ENCODE measurements around the gene RBM14. TPM values are rescaled to one million over a fixed set of nuclear protein-coding genes. Genes with fewer than 3 reads are reported as not detected.
"Not testable (repeated sequence)": the region's sequence is repeated elsewhere in the genome, so short reads cannot be mapped to it uniquely, and the experiment has no call there.

Gene RBM14
- total RNA-seq, 1 donor from 2014 or later: 43.9 TPM

GRCh38 chr11:66570079-66570849 lies 46.2 kb upstream of the RBM14 start:
- Mint-ChIP-seq H3K27me3 (ENCODE audit: low read depth) (peaks cover 18% of the 10 kb centered on the region), H3K36me3 (ENCODE audit: low read depth) (no peaks in the 10 kb centered on the region), H3K9me3 (ENCODE audit: low read depth) (no peaks in the 10 kb centered on the region), H3K4me1 (ENCODE audit: low read depth) (peaks cover 7% of the 10 kb centered on the region), H3K4me3 (ENCODE audit: unreplicated experiment) (no peak overlapping the region), H3K27ac (ENCODE audit: unreplicated experiment) (peak overlapping the region; percentile 38)
- TF ChIP-seq CTCF (IDR thresholded peaks at IDR 0.05): no peak
- no peak for DNase-seq (ENCODE audit: low spot score)

GRCh38 chr11:66570850-66571180 lies 45.6 kb upstream of the RBM14 start:
- Mint-ChIP-seq H3K9me3 (ENCODE audit: low read depth) (no peaks in the 10 kb centered on the region), H3K4me1 (ENCODE audit: low read depth) (peaks cover 7% of the 10 kb centered on the region), H3K36me3 (ENCODE audit: low read depth) (no peaks in the 10 kb centered on the region), H3K4me3 (ENCODE audit: unreplicated experiment) (no peak overlapping the region), H3K27ac (ENCODE audit: unreplicated experiment) (no peak overlapping the region), H3K27me3 (ENCODE audit: low read depth) (peaks cover 19% of the 10 kb centered on the region)
- no peak for DNase-seq (ENCODE audit: low spot score)
- TF ChIP-seq CTCF (IDR thresholded peaks at IDR 0.05): no peak

GRCh38 chr11:66579017-66579606 lies 37.3 kb upstream of the RBM14 start:
- Mint-ChIP-seq H3K36me3 (ENCODE audit: low read depth) (no peaks in the 10 kb centered on the region), H3K27me3 (ENCODE audit: low read depth) (peaks cover 15% of the 10 kb centered on the region), H3K9me3 (ENCODE audit: low read depth) (peaks cover 5% of the 10 kb centered on the region), H3K4me1 (ENCODE audit: low read depth) (peaks cover 8% of the 10 kb centered on the region), H3K4me3 (ENCODE audit: unreplicated experiment) (no peak overlapping the region), H3K27ac (ENCODE audit: unreplicated experiment) (no peak overlapping the region)
- DNase-seq (ENCODE audit: low spot score): no peak
- peak; percentile 91 for TF ChIP-seq CTCF (IDR thresholded peaks at IDR 0.05)

GRCh38 chr11:66580803-66581202 lies 35.6 kb upstream of the RBM14 start:
- no peak for TF ChIP-seq CTCF (IDR thresholded peaks at IDR 0.05)
- no peak overlapping the region for H3K27ac Mint-ChIP-seq (ENCODE audit: unreplicated experiment)

GRCh38 chr11:66581261-66581660 lies 35.2 kb upstream of the RBM14 start:
- Mint-ChIP-seq H3K36me3 (ENCODE audit: low read depth) (no peaks in the 10 kb centered on the region), H3K27ac (ENCODE audit: unreplicated experiment) (no peak overlapping the region), H3K4me3 (ENCODE audit: unreplicated experiment) (no peak overlapping the region), H3K9me3 (ENCODE audit: low read depth) (peaks cover 5% of the 10 kb centered on the region), H3K4me1 (ENCODE audit: low read depth) (peaks cover 8% of the 10 kb centered on the region), H3K27me3 (ENCODE audit: low read depth) (peaks cover 1% of the 10 kb centered on the region)
- no peak for TF ChIP-seq CTCF (IDR thresholded peaks at IDR 0.05)
- DNase-seq (ENCODE audit: low spot score): no peak

More at GRCh38 chr11:66580803-66581202, 35.6 kb upstream of the RBM14 start:
- Mint-ChIP-seq H3K4me3 (ENCODE audit: unreplicated experiment) (no peak overlapping the region), H3K4me1 (ENCODE audit: low read depth) (peaks cover 8% of the 10 kb centered on the region), H3K9me3 (ENCODE audit: low read depth) (peaks cover 5% of the 10 kb centered on the region), H3K27me3 (ENCODE audit: low read depth) (peaks cover 3% of the 10 kb centered on the region), H3K36me3 (ENCODE audit: low read depth) (no peaks in the 10 kb centered on the region)
- DNase-seq (ENCODE audit: low spot score): no peak

GRCh38 chr11:66582565-66583147 lies 33.8 kb upstream of the RBM14 start:
- H3K4me3 Mint-ChIP-seq (ENCODE audit: unreplicated experiment); H3K4me1 Mint-ChIP-seq (ENCODE audit: low read depth); H3K9me3 Mint-ChIP-seq (ENCODE audit: low read depth); H3K36me3 Mint-ChIP-seq (ENCODE audit: low read depth); H3K27me3 Mint-ChIP-seq (ENCODE audit: low read depth); H3K27ac Mint-ChIP-seq (ENCODE audit: unreplicated experiment); DNase-seq (ENCODE audit: low spot score): not testable (repeated sequence)

GRCh38 chr11:66585447-66585846 lies 31.0 kb upstream of the RBM14 start:
- not testable (repeated sequence) for H3K27me3 Mint-ChIP-seq (ENCODE audit: low read depth); H3K4me3 Mint-ChIP-seq (ENCODE audit: unreplicated experiment); H3K27ac Mint-ChIP-seq (ENCODE audit: unreplicated experiment); H3K9me3 Mint-ChIP-seq (ENCODE audit: low read depth); H3K4me1 Mint-ChIP-seq (ENCODE audit: low read depth); DNase-seq (ENCODE audit: low spot score); H3K36me3 Mint-ChIP-seq (ENCODE audit: low read depth)

Measured in chondrocyte (in vitro differentiated cells).